8988T (cell line): Measurements from ENCODE around the gene SWAP70.
"Not testable (repeated sequence)": the region's sequence is repeated elsewhere in the genome, so short reads cannot be mapped to it uniquely, and the experiment has no call there.

ENCODE experiments used
- DNase-seq: peaks from one replicate; pipeline ENCODE4 v3.0.0; 2011

The SWAP70 gene

GRCh38 chr11:9663699-9664275, at the start of gene SWAP70:
SWAP70 (plus strand) TSS chr11:9664077; CDS start chr11:9664180, 103 bp downstream.
- DNase-seq: peak; percentile 79

GRCh38 chr11:9615031-9615451, 48.8 kb upstream of the SWAP70 start:
- no peak for DNase-seq

GRCh38 chr11:9616042-9616675, 47.7 kb upstream of the SWAP70 start:
- no peak for DNase-seq

- no peak for DNase-seq
Observed at GRCh38 chr11:9616858-9617257, 47.0 kb upstream of the SWAP70 start.

- DNase-seq: no peak
Observed at GRCh38 chr11:9617940-9618339, 45.9 kb upstream of the SWAP70 start.

GRCh38 chr11:9619004-9619403, 44.9 kb upstream of the SWAP70 start:
- DNase-seq: no peak

- no peak for DNase-seq
Observed at GRCh38 chr11:9619971-9620370, 43.9 kb upstream of the SWAP70 start.

GRCh38 chr11:9622353-9622752, 41.5 kb upstream of the SWAP70 start:
- not testable (repeated sequence) for DNase-seq

DNA sequence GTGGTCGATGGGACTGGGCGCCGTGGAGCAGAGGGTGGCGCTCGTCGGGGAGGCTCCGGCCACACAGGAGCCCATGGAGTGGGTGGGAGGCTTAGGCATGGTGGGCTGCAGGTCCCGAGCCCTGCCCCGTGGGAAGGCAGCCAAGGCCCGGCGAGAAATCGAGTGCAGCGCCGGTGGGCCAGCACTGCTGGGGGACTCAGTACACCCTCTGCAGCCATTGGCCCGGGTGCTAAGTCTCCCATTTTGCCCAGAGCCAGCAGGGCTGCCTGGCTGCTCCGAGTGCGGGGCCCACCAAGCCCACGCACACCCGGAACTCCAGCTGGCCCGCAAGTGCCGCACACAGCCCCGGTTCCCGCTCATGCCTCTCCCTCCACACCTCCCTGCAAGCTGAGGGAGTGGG, 40.8 kb upstream of the SWAP70 start:
- not testable (repeated sequence) for DNase-seq

DNA sequence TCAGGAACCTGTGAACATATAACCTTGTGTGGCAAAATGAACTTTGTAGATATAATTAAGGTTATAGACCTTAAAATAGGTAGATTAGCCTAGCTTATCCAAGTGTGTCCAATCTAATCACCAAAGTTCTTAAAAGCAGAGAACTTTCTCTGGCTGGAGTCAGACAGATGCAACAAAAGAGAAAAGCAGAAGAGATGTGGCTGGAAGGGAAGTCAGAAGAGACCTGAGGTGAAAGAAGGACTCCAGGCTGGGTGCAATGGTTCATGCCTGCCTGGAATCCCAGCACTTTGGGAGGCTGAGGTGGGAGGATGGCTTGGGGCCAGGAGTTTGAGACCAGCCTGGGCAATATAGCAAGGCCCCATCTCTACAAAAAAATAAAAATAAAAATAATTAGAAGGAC, 39.4 kb upstream of the SWAP70 start:
- DNase-seq: no peak

- no peak for DNase-seq
Observed at GRCh38 chr11:9625162-9625561, 38.7 kb upstream of the SWAP70 start.

DNA sequence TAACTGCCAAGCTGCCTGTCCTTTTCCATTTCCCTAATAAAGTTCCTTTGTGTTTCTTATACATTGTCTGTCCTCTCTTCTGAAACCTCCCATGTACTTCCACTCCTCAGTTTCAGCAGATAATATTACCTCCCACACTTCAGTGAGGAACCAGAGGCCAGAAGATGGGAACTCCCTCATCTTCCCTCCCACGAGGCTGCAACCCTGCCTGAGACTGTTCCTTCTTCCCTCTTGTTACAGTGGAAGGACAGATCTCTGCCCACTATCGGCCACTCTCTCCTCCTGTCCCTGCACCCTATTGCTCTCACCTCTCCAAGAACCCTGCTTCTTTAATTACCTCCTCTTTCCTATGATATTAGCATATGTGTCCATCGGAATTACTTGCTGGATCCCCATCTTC, 38.1 kb upstream of the SWAP70 start:
- DNase-seq: no peak

DNA sequence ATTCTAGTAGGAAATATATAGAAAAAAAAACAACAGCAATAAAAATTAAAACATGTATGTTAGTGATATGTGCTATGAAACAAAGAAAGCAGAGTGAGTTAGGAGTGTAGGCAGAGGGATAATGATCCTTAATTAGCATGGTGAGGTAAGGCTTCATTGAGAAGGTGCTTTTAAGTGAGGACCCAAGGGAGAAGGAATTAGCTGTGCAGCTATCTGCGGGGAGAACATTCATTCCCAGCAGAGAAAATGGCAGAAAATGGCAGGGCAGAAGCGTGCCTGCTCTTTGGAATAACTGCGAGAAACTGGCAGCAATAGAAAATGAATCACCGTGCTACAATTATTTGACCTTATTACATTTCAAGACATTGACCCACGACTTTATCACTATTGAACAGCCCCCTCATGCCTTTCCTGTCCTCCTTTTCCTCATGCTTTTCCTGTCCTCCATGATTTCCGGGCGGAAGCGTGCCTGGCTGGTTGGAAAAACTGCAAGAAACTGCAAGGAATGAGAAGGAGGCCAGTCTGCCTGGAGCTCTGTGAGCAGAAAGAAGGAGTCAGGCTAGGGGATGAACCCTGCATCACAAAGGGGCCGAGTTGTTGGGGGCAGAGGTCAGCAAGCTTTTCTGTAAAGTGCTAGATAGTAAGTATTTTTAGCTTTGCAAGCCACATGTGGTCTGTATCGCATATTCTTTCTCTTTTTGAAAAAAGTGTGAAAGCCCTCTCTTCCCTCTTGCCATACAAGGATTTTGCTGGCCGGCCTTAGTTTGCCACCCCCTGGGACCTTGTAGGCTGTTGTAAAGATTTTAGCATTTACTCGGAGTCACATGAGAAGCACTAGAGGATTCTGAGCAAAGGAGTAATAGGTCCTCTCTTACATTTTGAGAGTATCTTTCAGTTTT, 37.1 kb upstream of the SWAP70 start:
- no peak for DNase-seq

DNA sequence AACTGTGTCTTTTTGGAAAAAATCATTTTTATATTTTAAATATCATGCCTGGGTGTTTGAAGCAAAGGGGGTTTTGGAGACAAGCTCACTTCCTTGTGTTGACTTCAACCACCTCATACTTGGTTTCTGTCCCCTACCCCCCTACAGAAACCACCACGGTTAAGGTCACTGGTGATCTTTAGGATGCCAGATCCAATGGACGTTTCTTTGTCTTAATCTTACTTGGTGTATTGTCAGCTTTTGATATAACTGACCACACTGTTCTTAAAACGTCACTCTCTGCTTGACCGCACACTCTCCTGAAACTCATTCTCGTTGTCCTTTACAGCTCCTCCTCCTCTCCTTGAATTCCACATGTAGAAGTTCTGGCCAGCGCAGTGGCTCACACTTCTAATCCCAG, 34.8 kb upstream of the SWAP70 start:
- no peak for DNase-seq

GRCh38 chr11:9633679-9634078, 30.2 kb upstream of the SWAP70 start:
- DNase-seq: no peak

- no peak for DNase-seq
Observed at GRCh38 chr11:9636691-9637090, 27.2 kb upstream of the SWAP70 start.

DNA sequence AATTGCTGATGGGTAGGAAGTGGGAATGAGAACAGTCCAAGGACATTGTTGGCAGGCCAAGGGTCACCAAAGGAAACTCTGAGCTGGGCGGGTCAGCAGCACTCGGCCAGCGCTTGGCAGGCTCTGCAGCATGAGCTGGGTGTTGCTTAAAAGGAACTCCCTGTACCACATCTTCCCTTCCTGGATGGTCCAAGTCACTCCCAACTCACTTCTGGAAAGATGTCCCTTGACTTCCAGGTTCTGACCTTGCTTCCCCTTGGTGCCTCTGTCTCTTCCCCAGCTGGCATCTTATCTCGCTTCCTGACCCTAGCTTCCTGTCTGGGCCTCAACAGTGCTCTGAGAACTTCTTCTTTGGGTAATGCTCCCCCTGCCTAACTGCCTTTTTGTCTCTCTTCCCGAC, 24.8 kb upstream of the SWAP70 start:
- no peak for DNase-seq

DNA sequence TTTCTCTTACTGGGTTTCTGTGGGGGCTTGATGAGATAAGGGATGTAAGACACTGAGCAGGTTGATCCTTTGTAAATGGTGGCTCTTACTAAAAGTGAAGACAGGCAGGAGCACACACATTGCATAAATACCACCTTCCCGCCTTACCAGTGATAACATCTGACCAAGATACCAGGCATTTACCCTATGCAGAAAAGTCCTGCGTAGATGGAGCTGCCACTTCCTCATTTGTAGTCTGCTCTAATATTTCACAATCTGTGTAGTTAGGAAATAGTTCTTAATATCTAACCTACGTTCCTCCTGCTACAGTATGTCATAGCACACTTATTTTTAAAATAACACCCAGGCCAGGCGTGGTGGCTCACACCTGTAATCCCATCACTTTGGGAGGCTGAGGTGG, 23.9 kb upstream of the SWAP70 start:
- no peak for DNase-seq

- DNase-seq: no peak
Observed at GRCh38 chr11:9642894-9643293, 21.0 kb upstream of the SWAP70 start.

- no peak for DNase-seq
Observed at GRCh38 chr11:9643751-9644150, 20.1 kb upstream of the SWAP70 start.

DNA sequence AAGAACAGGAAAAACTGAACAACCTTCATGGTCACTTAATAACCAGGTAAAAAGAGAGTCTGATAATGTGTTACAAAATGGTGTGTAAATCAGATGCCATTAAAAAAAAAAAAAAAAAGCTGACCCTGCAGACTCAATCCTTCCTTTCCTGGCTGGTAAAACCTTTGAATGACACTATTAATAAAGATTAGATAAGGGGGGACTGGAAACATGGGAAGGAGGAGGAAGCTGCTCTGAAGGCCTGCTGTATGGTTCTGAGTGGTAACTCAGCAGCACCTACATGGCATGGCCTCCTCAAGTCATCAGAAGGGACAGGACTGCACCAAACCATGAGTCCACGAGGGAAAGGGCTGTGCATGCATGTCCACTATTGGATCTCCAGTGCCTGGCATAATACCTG, 18.0 kb upstream of the SWAP70 start:
- DNase-seq: no peak

GRCh38 chr11:9646324-9646723, 17.6 kb upstream of the SWAP70 start:
- DNase-seq: no peak

- DNase-seq: no peak
Observed at GRCh38 chr11:9651481-9651880, 12.4 kb upstream of the SWAP70 start.
